ENCODE measurements around the gene MORN5. TPM values are rescaled to one million over a fixed set of nuclear protein-coding genes. Genes with fewer than 3 reads are reported as not detected.

Gene MORN5
- total and polyA plus RNA-seq, 9 of the 15 experiments (the other 6 are each of a cell fraction or from before 2014, with no cell fraction given): not detected

DNA sequence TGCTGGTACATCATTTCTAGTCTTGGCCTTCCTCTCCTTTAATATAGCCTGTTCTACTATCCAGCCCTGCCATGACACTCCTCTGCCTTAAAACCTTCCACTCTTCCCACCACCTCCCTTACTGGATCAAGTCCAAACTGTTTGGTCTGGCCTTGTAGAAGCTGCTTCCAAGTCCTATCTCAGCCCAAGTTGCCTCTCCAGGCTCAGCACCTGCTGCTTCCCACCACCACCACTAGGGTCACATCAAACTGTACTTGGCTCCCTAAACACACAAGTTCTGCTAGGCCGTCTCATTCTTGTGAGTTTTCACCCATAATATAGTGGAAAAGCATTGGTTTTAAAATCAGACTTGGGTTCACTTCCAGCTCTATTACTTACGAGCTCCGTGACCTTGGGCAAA is 1.5 kb upstream of the MORN5 start (continued):
- TF ChIP-seq NFIC (IDR thresholded peaks at IDR 0.05) (peak; percentile 67), XRCC5 (IDR thresholded peaks at IDR 0.05; ENCODE audit: low read depth, low read length) (0 out of 2 replicates have a peak, but pooled peaks have one; percentile 28), CTCF (IDR thresholded peaks at IDR 0.05 in 2 of 3, conservative IDR thresholded peaks at IDR 0.05 in 1 of 3; ENCODE audit: insufficient read depth in 2 of 3, low read depth in 1 of 3, low read length in 3 of 3) (peak; percentile 65 to 83 (median 73))

DNA sequence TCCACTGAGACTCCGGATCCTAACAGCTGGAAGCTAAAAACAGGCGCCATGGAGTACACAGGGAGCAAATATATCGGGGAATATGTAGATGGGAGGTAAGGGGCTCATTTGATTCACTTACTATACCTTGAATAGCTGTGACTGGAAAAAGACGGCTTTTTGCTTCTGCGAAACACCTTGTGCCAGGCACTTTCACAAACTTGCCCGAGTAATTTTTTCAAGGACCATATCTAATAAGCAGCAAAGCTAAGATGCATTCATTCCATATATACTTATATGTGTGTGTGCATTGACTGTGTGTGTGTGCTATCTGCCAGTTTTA is 178 bp downstream of the MORN5 start:
- POLR2A ChIA-PET: interaction anchor here (0.6 to 2.2 kb wide), 2 partner anchors 12 to 14 kb away, joined by 3 to 10 read pairs; no protein-coding TSS in a partner anchor
- Histone ChIP-seq H3K9me3 (replicated peaks; ENCODE audit: control insufficient read depth, insufficient read depth, low read depth, low read length) (peaks cover 4% of the 10 kb centered on the region; the same call in 1 of the 2 replicates), H2AFZ (ENCODE audit: low read depth, low read length) (peak overlapping the region; percentile 15; the same call in 1 of the 2 replicates), H3K9me1 (ENCODE audit: control insufficient read depth, insufficient read depth, low read length) (no peaks in the 10 kb centered on the region), H3K79me2 (ENCODE audit: control insufficient read depth, insufficient read depth, low read length) (peaks cover 46% of the 10 kb centered on the region), H3K4me2 (ENCODE audit: insufficient read depth, low read length) (peak overlapping the region; percentile 99), H3K27ac (ENCODE audit: extremely low read depth, low read depth, low read length) (no peak overlapping the region), H3K36me3 (ENCODE audit: control insufficient read depth, insufficient read depth, low read length) (peaks cover 20% of the 10 kb centered on the region), H3K9ac (ENCODE audit: insufficient read depth in 1 of 2, low read depth in 2 of 2, low read length in 2 of 2) (peak overlapping the region in 1 of 2 experiments; percentile 98; a peak in 2 of 4 replicates), H4K20me1 (replicated peaks; ENCODE audit: control insufficient read depth, insufficient read depth, low read length) (0 out of 2 replicates have a peak, but pooled peaks cover 4% of the 10 kb centered on the region), H3K4me3 (peak overlapping the region; percentile 93), H3K27me3 (ENCODE audit: control insufficient read depth in 2 of 2, insufficient read depth in 2 of 2, low read length in 2 of 2) (no peaks in the 10 kb centered on the region; a peak in 1 of 5 replicates), H3K4me1 (replicated peaks in 1 of 2; ENCODE audit: control insufficient read depth in 2 of 2, insufficient read depth in 2 of 2, low read length in 2 of 2) (peaks cover 8 to 11% of the 10 kb centered on the region in 2 experiments; a peak in 4 of 5 replicates)
- ATAC-seq (no peak), FAIRE-seq (no peak), DNase-seq (ENCODE audit: extremely low read depth in 1 of 4, low spot score in 3 of 4) (no peak)
- WGBS (ENCODE audit: insufficient coverage, low coverage, missing lambda C conversion rate): 13% methylated on average over 6 of the region's 6 CpGs
- intact Hi-C loops (cut with micrococcal nuclease): loop anchor here (5.0 kb wide), 2 partner anchors 52 to 102 kb away; partner anchors contain the start of genes MRRF and RBM18
- CTCF ChIA-PET (ENCODE audit: low intra/inter-chr PET ratio): no interaction called here
- 0 out of 4 replicates have a peak, but pooled peaks of 1 of the 2 experiments have one; percentile 10 for TF ChIP-seq CSDE1 (IDR thresholded peaks at IDR 0.05)
- TF ChIP-seq NFXL1 (CRISPR knock-in tag; IDR thresholded peaks at IDR 0.05): no peak
- 0 out of 2 replicates have a peak, but pooled peaks have one; percentile 2 for TF ChIP-seq EGR1 (conservative IDR thresholded peaks at IDR 0.05)
- no peak for TF ChIP-seq CTCF (IDR thresholded peaks at IDR 0.05 in 2 of 3, conservative IDR thresholded peaks at IDR 0.05 in 1 of 3; ENCODE audit: insufficient read depth in 2 of 3, low read depth in 1 of 3, low read length in 3 of 3)
- peak; percentile 24 for TF ChIP-seq DACH1 (IDR thresholded peaks at IDR 0.05; ENCODE audit: partially characterized antibody)
- TF ChIP-seq MNT (conservative IDR thresholded peaks at IDR 0.05): 0 out of 4 replicates have a peak, but pooled peaks of 1 of the 2 experiments have one; percentile 0
- TF ChIP-seq ATF3 (IDR thresholded peaks at IDR 0.05): no peak
- TF ChIP-seq ATF3 (CRISPR knock-in tag; conservative IDR thresholded peaks at IDR 0.05): peak; percentile 54; the same call in 1 of the 2 replicates
- BruUV-seq (replicated peaks): no TSS peak
- in situ Hi-C loops (cut with MboI): no loop called here

All from K562 (cell line).